Left ventricle myocardium superior (tissue), 1 donor: ENCODE measurements around the gene SYNRG. TPM values are rescaled to one million over a fixed set of nuclear protein-coding genes. Genes with fewer than 3 reads are reported as not detected.

Experiments
- ATAC-seq: fragments of 200-7000 bp; cut with Tn5 transposase; one replicate; pipeline ENCODE4 v1.9.1; 2020; ENCODE audit warnings: mild to moderate bottlenecking, moderate library complexity
- DNase-seq: peaks from one replicate; pipeline ENCODE4 v3.0.0-alpha.2; 2020
- intact Hi-C: fragments of 100-400 bp; cut with micrococcal nuclease; formaldehyde crosslinking; loops from one replicate; pipeline ENCODE4 v1.11.0; 2022
- total RNA-seq: library from RNA; stranded (reverse); fragmentation: NEBNext Ultra II Directional; extraction: Animal tissue kit (Norgen Biotek cat#: 25700); gene quantifications from one replicate; pipeline ENCODE4 v1.2.1, GENCODE V29; 2021
- donor health status: DM: no; HTN: yes; CAD: no; lungs with severe emphysema.

The SYNRG gene
- total RNA-seq, 1 donor from 2014 or later: 36.2 TPM

- no peak for DNase-seq
- ATAC-seq: peak; percentile 47
- intact Hi-C loops: no loop called here
Measured at GRCh38 chr17:37608351-37609169, 658 bp downstream of the SYNRG start.

- DNase-seq: no peak
- ATAC-seq: no peak
- intact Hi-C loops: no loop called here
Measured at GRCh38 chr17:37607637-37608331, 1.4 kb downstream of the SYNRG start.

DNA sequence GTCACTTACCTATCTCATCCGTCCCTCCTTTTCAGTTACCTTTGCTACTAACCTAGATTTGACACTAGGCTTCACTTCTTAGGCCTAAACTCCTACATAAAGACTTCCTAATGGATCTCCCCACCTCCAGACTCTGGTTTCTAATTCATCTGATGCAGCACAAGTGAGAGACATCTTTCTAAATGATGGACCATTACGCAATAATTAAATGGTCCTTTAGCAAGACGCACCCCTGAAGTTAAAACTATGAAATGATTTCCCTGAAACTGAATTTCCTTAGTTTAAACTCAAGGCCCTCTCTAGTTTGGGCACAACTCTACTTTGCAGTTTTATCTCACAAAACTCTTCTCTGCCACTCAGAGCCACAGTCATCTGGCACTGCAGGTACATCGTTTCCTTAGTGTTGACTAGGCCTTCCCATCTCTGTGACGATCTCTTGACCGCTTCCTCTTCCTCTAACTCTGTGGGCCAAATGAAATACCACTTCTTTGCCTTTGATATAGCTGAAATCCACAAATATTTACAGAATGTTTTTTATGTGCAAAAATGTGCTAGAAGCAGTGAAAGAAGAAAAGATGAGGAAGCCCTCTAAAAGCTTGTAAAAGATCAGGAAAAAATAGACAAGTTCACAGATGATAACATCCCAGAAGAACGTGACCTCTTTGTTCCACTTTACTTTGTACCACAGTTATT is 3.3 kb downstream of the SYNRG start:
- DNase-seq (no peak), ATAC-seq (no peak)
- intact Hi-C loops: no loop called here

DNA sequence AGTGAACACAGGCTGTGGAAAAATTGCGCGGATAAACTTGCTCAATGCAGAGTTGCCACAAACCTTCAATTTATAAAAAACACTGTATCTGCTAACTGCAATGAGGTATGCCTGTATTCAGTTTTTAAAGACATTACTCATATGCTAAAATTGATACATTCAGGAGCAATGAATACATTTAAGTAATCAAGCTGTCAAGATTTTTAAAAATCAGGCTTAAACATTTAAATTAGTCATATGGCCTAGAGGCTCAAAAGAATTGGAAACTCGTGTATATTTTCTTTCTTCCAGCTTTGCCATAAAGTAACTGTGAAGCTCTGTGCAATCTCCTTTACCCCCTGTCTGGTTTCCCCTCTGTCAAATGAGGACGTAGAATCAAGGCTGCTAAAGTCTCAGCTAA is 4.1 kb downstream of the SYNRG start:
- ATAC-seq (no peak), DNase-seq (no peak)
- intact Hi-C loops: no loop called here

- no peak for DNase-seq
- no peak for ATAC-seq
- intact Hi-C loops: no loop called here
Measured at GRCh38 chr17:37604556-37604955, 4.7 kb downstream of the SYNRG start.

DNA sequence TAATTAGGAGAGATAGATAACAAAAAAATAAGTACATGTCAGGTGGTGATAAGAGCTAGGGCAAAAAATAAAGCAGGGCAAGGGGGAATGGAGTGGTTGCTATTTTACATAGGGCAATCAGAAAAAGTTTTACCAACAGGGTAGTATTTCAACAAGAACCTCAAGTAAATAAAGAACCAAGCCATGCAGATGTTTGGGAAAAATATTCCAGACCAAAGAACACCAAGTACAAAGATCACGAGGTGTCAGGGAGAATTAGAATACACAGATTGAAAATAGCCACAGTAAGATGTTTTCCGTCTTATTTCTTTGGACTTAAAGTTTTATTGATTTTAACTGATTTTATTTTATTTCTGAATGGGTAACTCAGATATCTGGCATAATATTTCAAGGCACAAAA is 11.1 kb downstream of the SYNRG start:
- DNase-seq: no peak
- no peak for ATAC-seq
- intact Hi-C loops: no loop called here

- ATAC-seq (no peak), DNase-seq (no peak)
- intact Hi-C loops: no loop called here
Measured at GRCh38 chr17:37592291-37592690, 16.9 kb downstream of the SYNRG start.

DNA sequence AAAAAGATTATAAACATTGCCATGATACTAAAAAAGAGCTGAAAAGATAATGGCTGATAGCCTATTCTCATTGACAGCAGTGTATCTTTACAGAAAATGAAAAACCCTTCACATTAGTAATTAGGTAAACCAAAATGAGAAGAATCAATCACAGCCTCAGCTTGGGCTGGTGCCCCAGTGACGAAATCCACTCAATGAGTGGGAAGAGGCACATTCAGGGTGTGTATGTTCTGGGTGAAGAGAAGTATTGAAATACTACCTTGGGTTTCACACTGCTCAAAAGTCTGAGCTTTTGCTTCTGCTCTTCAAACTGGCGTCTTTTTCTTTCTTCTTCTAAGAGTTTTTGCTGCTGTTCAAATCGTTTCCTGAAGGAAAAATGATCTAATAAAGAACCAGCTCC is 24.2 kb downstream of the SYNRG start:
- ATAC-seq: no peak

DNA sequence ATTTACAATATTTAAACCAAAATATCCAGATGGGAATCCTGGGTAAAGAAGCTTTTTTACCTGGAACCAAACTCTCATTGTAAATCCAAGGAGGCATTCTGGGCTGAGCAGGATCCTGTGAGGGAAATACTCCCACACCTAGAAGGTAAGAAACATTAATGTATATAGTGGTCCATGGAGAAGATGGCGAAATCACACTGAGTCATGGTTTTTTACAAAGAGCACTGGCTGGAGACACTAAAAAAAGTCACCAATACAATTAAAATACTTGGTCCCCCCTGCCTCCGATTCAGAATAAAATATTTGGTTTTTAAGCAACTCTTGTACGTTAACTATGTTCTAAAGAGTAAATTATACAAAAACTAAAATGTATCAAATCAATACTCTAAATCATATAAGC is 32.9 kb downstream of the SYNRG start:
- DNase-seq (no peak), ATAC-seq (no peak)
- intact Hi-C loops: no loop called here

More for the DNA sequence above, 24.2 kb downstream of the SYNRG start:
- no peak for DNase-seq
- intact Hi-C loops: no loop called here

- no peak for ATAC-seq
- intact Hi-C loops: no loop called here
- DNase-seq: no peak
Measured at GRCh38 chr17:37574427-37574826, 34.8 kb downstream of the SYNRG start.

GRCh38 chr17:37571674-37572073 is 37.5 kb downstream of the SYNRG start:
- intact Hi-C loops: no loop called here
- ATAC-seq (no peak), DNase-seq (no peak)

GRCh38 chr17:37570527-37571093 is 38.6 kb downstream of the SYNRG start:
- intact Hi-C loops: no loop called here
- ATAC-seq (peak; percentile 78), DNase-seq (peak; percentile 52)

DNA sequence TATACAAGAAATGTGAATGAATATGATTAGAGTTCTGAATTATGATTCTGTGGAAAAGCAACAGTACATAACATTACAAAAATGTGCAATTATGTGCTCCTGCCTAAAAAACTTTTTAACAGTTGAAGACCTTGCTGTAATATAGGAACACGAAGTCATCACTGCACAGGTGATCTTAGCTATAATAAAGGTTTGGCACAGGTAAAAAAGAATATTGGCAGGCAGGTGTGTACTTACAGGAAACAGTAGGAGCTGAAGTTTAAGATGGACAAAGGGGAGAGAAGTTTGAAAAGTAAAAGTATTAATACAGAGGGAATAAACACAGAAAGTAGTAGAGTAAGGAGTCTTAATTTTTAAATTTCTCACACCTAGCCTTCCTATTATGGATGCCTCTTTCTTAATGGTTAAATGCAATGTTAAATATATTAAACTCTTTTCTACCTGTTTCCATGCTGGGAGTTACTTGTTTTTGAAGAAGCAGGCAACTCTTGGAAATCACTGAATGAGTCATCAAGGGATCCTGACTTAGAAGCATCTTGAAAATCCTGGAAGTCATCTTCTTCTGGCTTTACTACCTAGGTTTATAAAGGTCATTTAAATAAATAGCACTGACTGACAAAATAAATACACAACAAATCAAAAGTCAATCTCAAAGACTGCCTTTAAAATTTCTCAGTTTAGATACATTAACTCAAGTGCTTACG is 40.7 kb downstream of the SYNRG start:
- no peak for ATAC-seq
- no peak for DNase-seq
- intact Hi-C loops: no loop called here

DNA sequence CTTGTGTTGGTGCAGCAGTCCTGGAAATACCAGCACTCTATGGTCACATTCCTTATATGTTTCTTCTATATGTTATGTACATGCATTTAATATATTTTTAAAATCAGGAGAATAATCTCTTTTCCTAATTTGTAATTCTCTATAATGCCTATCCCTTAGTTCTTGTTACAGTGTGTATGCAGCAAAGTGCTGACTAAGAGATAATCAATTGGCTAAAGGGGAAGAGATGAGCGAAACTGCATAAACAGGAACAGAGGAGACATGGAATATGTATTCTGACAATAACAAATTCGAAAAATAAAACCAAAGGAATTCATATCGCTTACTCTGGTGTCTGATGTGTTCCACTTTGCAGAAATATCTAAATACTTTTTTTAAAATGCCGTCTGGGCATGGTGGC is 41.7 kb downstream of the SYNRG start:
- intact Hi-C loops: no loop called here
- no peak for DNase-seq
- no peak for ATAC-seq

GRCh38 chr17:37567137-37567536 is 42.1 kb downstream of the SYNRG start:
- DNase-seq: no peak
- intact Hi-C loops: no loop called here
- ATAC-seq: no peak

- DNase-seq (no peak), ATAC-seq (no peak)
- intact Hi-C loops: no loop called here
Measured at GRCh38 chr17:37564252-37564651, 45.0 kb downstream of the SYNRG start.

- ATAC-seq (no peak), DNase-seq (no peak)
- intact Hi-C loops: no loop called here
Measured at GRCh38 chr17:37562016-37562745, 47.0 kb downstream of the SYNRG start.

DNA sequence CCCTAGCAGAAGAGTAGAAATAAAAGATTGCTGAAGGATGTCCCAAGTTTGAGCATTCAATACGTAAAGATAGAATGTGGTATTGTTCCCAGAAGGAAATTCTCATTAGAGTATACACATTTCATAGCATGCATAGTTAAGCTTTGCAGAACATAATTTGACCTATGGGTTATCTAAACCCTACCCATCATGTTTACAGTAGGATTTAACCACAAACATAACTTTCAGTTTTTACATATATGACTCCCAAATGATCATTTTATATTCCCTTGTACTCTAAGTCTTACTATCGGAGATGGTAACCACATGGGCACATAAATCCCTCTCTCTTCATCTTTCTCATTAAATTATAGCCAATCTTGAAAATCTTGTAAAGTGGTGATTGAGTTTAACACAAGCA is 50.9 kb downstream of the SYNRG start:
- no peak for ATAC-seq
- intact Hi-C loops: no loop called here
- no peak for DNase-seq

DNA sequence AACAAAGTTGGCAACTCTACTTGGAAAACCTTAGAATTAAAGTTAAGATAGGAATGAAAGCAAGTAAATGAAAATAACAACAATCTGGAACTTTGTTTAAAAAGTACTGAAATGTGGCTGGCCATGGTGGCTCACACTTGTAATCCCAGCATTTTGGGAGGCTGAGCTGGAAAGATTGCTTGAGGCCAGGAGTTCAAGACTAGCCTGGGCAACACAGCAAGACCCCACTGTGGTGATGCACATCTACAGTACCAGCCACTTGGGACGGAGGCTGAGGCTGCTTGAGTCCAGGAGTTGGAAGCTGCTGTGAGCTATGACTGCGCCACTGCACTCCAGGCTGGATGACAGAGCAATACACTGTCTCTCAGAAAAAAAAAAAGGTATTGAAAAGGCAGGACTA is 51.7 kb downstream of the SYNRG start:
- ATAC-seq (no peak), DNase-seq (no peak)
- intact Hi-C loops: no loop called here
